ENCODE measurements around the gene HOXD12. TPM values are rescaled to one million over a fixed set of nuclear protein-coding genes. Genes with fewer than 3 reads are reported as not detected.
A peak's percentile ranks its signal among the peaks of the same experiment; 100 is the strongest.

Gene HOXD12
- total and polyA plus RNA-seq, 9 donors = not detected

GRCh38 chr2:176136374-176137251 lies 37.0 kb downstream of the HOXD12 start:
- H3K9me3 ChIP-seq = no peaks in the 10 kb centered on the region
- no peaks in the 10 kb centered on the region for H3K27me3 ChIP-seq
- DNase-seq = peak; percentile 62 to 75 (median 70)
- peak overlapping the region; percentile 64 for H3K4me3 ChIP-seq
- intact Hi-C loops (cut with DNase I) = loop anchor here in 1 of 4 donors (10.0 kb wide), 1 partner anchor 1128 kb away; the partner anchor contains the start of gene NFE2L2
- peak in 1 of 3 donors; percentile 9 for TF ChIP-seq CTCF (IDR thresholded peaks at IDR 0.05)
- TF ChIP-seq POLR2A (IDR thresholded peaks at IDR 0.05) = peak; percentile 31
- TF ChIP-seq EP300 (IDR thresholded peaks at IDR 0.05) = no peak
- peak overlapping the region; percentile 93 to 99 for H3K27ac ChIP-seq
- H3K4me1 ChIP-seq (ENCODE audit: insufficient read depth) = peaks cover 20% of the 10 kb centered on the region
- H3K36me3 ChIP-seq = no peaks in the 10 kb centered on the region
- 0 to 1% (median 0%) methylated on average over 71 of the region's 71 CpGs for WGBS, 3 donors

- no peaks in the 10 kb centered on the region for H3K36me3 ChIP-seq
- peak overlapping the region; percentile 64 for H3K4me3 ChIP-seq
- peak overlapping the region; percentile 93 to 99 for H3K27ac ChIP-seq
- peaks cover 20% of the 10 kb centered on the region for H3K4me1 ChIP-seq (ENCODE audit: insufficient read depth)
- TF ChIP-seq EP300 (IDR thresholded peaks at IDR 0.05) (no peak), CTCF (IDR thresholded peaks at IDR 0.05) (no peak), POLR2A (IDR thresholded peaks at IDR 0.05) (no peak)
- 0 to 4% (median 3%) methylated on average over 2 of the region's 2 CpGs for WGBS, 3 donors
- intact Hi-C loops (cut with DNase I) = loop anchor here in 1 of 4 donors (10.0 kb wide), 1 partner anchor 1128 kb away; the partner anchor contains the start of gene NFE2L2
- H3K9me3 ChIP-seq = no peaks in the 10 kb centered on the region
- DNase-seq = no peak
- H3K27me3 ChIP-seq = no peaks in the 10 kb centered on the region
Measured at GRCh38 chr2:176137252-176137580, 37.6 kb downstream of the HOXD12 start.

GRCh38 chr2:176137906-176138305 lies 38.3 kb downstream of the HOXD12 start:
- peak in 2 of 5 donors; percentile 20 to 47 for DNase-seq
- Histone ChIP-seq H3K9me3 (no peaks in the 10 kb centered on the region), H3K27ac (peak overlapping the region in 1 of 2 donors; percentile 99), H3K36me3 (no peaks in the 10 kb centered on the region), H3K27me3 (no peaks in the 10 kb centered on the region), H3K4me1 (ENCODE audit: insufficient read depth) (peaks cover 20% of the 10 kb centered on the region), H3K4me3 (peak overlapping the region; percentile 64)
- TF ChIP-seq EP300 (IDR thresholded peaks at IDR 0.05) = no peak
- TF ChIP-seq POLR2A (IDR thresholded peaks at IDR 0.05) = no peak
- TF ChIP-seq CTCF (IDR thresholded peaks at IDR 0.05) = no peak
- 30 to 31% (median 31%) methylated on average over 8 of the region's 8 CpGs for WGBS, 3 donors
- intact Hi-C loops (cut with DNase I) = loop anchor here in 1 of 4 donors (10.0 kb wide), 1 partner anchor 1127 kb away; the partner anchor contains the start of gene NFE2L2

GRCh38 chr2:176138526-176138922 lies 38.9 kb downstream of the HOXD12 start:
- Histone ChIP-seq H3K27me3 (no peaks in the 10 kb centered on the region), H3K27ac (peak overlapping the region; percentile 80 to 99), H3K4me1 (ENCODE audit: insufficient read depth) (peaks cover 17% of the 10 kb centered on the region), H3K36me3 (no peaks in the 10 kb centered on the region), H3K4me3 (peak overlapping the region; percentile 53), H3K9me3 (no peaks in the 10 kb centered on the region)
- WGBS, 3 donors = 10 to 12% (median 12%) methylated on average over 14 of the region's 14 CpGs
- TF ChIP-seq CTCF (IDR thresholded peaks at IDR 0.05) (no peak), EP300 (IDR thresholded peaks at IDR 0.05) (no peak), POLR2A (IDR thresholded peaks at IDR 0.05) (no peak)
- intact Hi-C loops (cut with DNase I) = loop anchor here in 1 of 4 donors (10.0 kb wide), 1 partner anchor 1126 kb away; the partner anchor contains the start of gene NFE2L2
- peak in 1 of 5 donors; percentile 38 for DNase-seq

Measured in ovary (tissue), 9 donors.